HepG2 (cell line): ENCODE data around the gene NDUFAF5. TPM values are rescaled to one million over a fixed set of nuclear protein-coding genes. Genes with fewer than 3 reads are reported as not detected.

Source experiments
- CSRNP1 ChIP-seq: sonication (generic); formaldehyde crosslinking; IDR thresholded peaks from 2 replicates; pipeline ENCODE4 v1.8.1; 2023; ENCODE audit warnings: mild to moderate bottlenecking, missing genetic modification reagents
- FOXM1 ChIP-seq: sonication (generic); formaldehyde crosslinking; IDR thresholded peaks from 2 replicates; pipeline ENCODE4 v1.5.0; 2020; ENCODE audit warnings: missing genetic modification reagents
- GATAD2A ChIP-seq: IDR thresholded peaks from 2 replicates; pipeline ENCODE4 v1.6.1; 2016
- GTF2F1 ChIP-seq: fragments of 150-350 bp; IDR thresholded peaks from 2 replicates; pipeline ENCODE4 v1.6.1; 2014; ENCODE audit warnings: low read length
- KAT8 ChIP-seq: IDR thresholded peaks from 2 replicates; pipeline ENCODE4 v1.6.1; 2016; ENCODE audit warnings: missing genetic modification reagents, missing compliant biosample characterization
- POLR2AphosphoS2 ChIP-seq: IDR thresholded peaks from 2 replicates; pipeline ENCODE4 v1.6.1; 2011; ENCODE audit warnings: low read depth, low read length, improper control_type of control experiment
- RAD21 ChIP-seq: fragments of 450-650 bp; formaldehyde crosslinking; IDR thresholded peaks from 2 replicates; pipeline ENCODE4 v1.5.0; 2020; ENCODE audit warnings: mild to moderate bottlenecking
- SATB2 ChIP-seq: sonication (generic); formaldehyde crosslinking; IDR thresholded peaks from 2 replicates; pipeline ENCODE4 v1.5.0; 2020; ENCODE audit warnings: missing genetic modification reagents
- SNAPC4 ChIP-seq: sonication (generic); formaldehyde crosslinking; IDR thresholded peaks from 2 replicates; pipeline ENCODE4 v1.4.0; 2020; ENCODE audit warnings: mild to moderate bottlenecking, missing genetic modification reagents
- TBL1XR1 ChIP-seq: fragments of 150-350 bp; IDR thresholded peaks from 2 replicates; pipeline ENCODE4 v1.6.1; 2014; ENCODE audit warnings: borderline replicate concordance, low read length; ENCODE audit not compliant: partially characterized antibody
- XBP1 ChIP-seq: sonication (generic); formaldehyde crosslinking; IDR thresholded peaks from 2 replicates; pipeline ENCODE4 v1.5.0; 2020; ENCODE audit warnings: missing genetic modification reagents
- ZBTB20 ChIP-seq: sonication (generic); formaldehyde crosslinking; IDR thresholded peaks from 2 replicates; pipeline ENCODE4 v1.8.1; 2023; ENCODE audit warnings: missing genetic modification reagents, low read depth, mild to moderate bottlenecking, borderline replicate concordance
- ZBTB33 ChIP-seq: sonication (generic); formaldehyde crosslinking; IDR thresholded peaks from 2 replicates; pipeline ENCODE4 v1.4.0; 2020; ENCODE audit warnings: missing genetic modification reagents
- ZNF12 ChIP-seq: sonication (generic); formaldehyde crosslinking; IDR thresholded peaks from 2 replicates; pipeline ENCODE4 v1.5.0; 2020; ENCODE audit warnings: missing genetic modification reagents
- ZNF136 ChIP-seq: sonication (generic); formaldehyde crosslinking; IDR thresholded peaks from 2 replicates; pipeline ENCODE4 v1.8.1; 2022; ENCODE audit warnings: low read depth, mild to moderate bottlenecking, moderate library complexity, missing genetic modification reagents
- ZNF296 ChIP-seq: sonication (generic); formaldehyde crosslinking; conservative IDR thresholded peaks from 2 replicates; pipeline ENCODE4 v1.5.0; 2020; ENCODE audit warnings: mild to moderate bottlenecking, missing genetic modification reagents
- ZNF782 ChIP-seq: sonication (generic); formaldehyde crosslinking; IDR thresholded peaks from 2 replicates; pipeline ENCODE4 v1.4.0; 2020; ENCODE audit warnings: missing genetic modification reagents, mild to moderate bottlenecking, borderline replicate concordance
- polyA plus RNA-seq, 8 experiments: library from polyadenylated mRNA; depleted of rRNA in 3 of 8; stranded (reverse) in 7 of 8; unstranded in 1 of 8; fragments of >200 nt; fragmentation: Illumina TruSeq in 4 of 8; extraction: Trizol in 4 of 8; gene quantifications; 2 replicates each; pipeline versions ENCODE4 v1.2.1 to v1.2.3, GENCODE V29; 2011 to 2016; ENCODE audit warnings: low read depth in 4 of 8, missing spikeins in 1 of 8, mixed read lengths in 1 of 8; ENCODE audit not compliant: insufficient read depth in 1 of 8
- total RNA-seq, 5 experiments: library from RNA; depleted of rRNA; stranded (reverse); fragments of >200 nt; fragmentation: Illumina TruSeq; extraction: Trizol; gene quantifications; 2 replicates each; pipeline ENCODE4 v1.2.3, GENCODE V29; 2016; ENCODE audit warnings: low read depth in 1 of 5
- TF ChIP-seq, protein P1 (sequence below): sonication (generic); formaldehyde crosslinking; IDR thresholded peaks from 2 replicates; pipeline ENCODE4 v1.4.0; 2020; ENCODE audit warnings: low read depth, mild to moderate bottlenecking, missing genetic modification reagents
- TF ChIP-seq, protein P2 (sequence below): conservative IDR thresholded peaks from 2 replicates; pipeline ENCODE4 v1.6.1; 2018; ENCODE audit warnings: missing genetic modification reagents

The NDUFAF5 gene
- total and polyA plus RNA-seq, 2 of the 13 experiments (the other 11 are each of a cell fraction or from before 2014, with no cell fraction given) = 23.1 to 66.7 TPM

- TF ChIP-seq, protein P1, sequence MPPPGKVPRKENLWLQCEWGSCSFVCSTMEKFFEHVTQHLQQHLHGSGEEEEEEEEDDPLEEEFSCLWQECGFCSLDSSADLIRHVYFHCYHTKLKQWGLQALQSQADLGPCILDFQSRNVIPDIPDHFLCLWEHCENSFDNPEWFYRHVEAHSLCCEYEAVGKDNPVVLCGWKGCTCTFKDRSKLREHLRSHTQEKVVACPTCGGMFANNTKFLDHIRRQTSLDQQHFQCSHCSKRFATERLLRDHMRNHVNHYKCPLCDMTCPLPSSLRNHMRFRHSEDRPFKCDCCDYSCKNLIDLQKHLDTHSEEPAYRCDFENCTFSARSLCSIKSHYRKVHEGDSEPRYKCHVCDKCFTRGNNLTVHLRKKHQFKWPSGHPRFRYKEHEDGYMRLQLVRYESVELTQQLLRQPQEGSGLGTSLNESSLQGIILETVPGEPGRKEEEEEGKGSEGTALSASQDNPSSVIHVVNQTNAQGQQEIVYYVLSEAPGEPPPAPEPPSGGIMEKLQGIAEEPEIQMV (CRISPR knock-in tag) = no peak
- TF ChIP-seq POLR2AphosphoS2 (no peak), ZNF12 (CRISPR knock-in tag) (no peak), CSRNP1 (no peak), SNAPC4 (CRISPR knock-in tag) (no peak), RAD21 (CRISPR knock-in tag) (peak; percentile 31; the same call in 1 of the 2 replicates), ZBTB20 (CRISPR knock-in tag) (no peak), GTF2F1 (no peak), ZNF782 (no peak), ZBTB33 (no peak), TBL1XR1 (peak; percentile 30), SATB2 (CRISPR knock-in tag) (no peak), FOXM1 (CRISPR knock-in tag) (no peak), ZNF136 (CRISPR knock-in tag) (0 out of 2 replicates have a peak, but pooled peaks have one; percentile 67), GATAD2A (CRISPR knock-in tag) (peak; percentile 50), XBP1 (CRISPR knock-in tag) (no peak), KAT8 (CRISPR knock-in tag) (0 out of 2 replicates have a peak, but pooled peaks have one; percentile 13), ZNF296 (CRISPR knock-in tag) (no peak)
- TF ChIP-seq, protein P2, sequence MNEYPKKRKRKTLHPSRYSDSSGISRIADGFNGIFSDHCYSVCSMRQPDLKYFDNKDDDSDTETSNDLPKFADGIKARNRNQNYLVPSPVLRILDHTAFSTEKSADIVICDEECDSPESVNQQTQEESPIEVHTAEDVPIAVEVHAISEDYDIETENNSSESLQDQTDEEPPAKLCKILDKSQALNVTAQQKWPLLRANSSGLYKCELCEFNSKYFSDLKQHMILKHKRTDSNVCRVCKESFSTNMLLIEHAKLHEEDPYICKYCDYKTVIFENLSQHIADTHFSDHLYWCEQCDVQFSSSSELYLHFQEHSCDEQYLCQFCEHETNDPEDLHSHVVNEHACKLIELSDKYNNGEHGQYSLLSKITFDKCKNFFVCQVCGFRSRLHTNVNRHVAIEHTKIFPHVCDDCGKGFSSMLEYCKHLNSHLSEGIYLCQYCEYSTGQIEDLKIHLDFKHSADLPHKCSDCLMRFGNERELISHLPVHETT = no peak
Measured at GRCh38 chr20:13788167-13788834, 3.5 kb downstream of the NDUFAF5 start (continued).
